Activated CD8-positive, alpha-beta memory T cell treated with anti-CD3 and anti-CD28 coated beads, Interleukin-2, amount 10 ng/mL, durations not matched to agents 7 days and 5 days (primary cell): ENCODE results near the gene PTPN12. TPM values are rescaled to one million over a fixed set of nuclear protein-coding genes. Genes with fewer than 3 reads are reported as not detected.

ENCODE experiments used
- ATAC-seq: fragments of 150-1000 bp; cut with Tn5 transposase; one replicate; pipeline ENCODE4 v1.10.0; 2021; ENCODE audit warnings: moderate library complexity
- CTCF ChIA-PET: fragments of 350-600 bp; sonication (Branson Sonifier 250); formaldehyde crosslinking; loops from one replicate; lab custom pipeline; 2021; ENCODE audit warnings: antibody characterized with exemption; lab: Charles Lee
- DNase-seq: peaks from one replicate; pipeline ENCODE4 v3.0.0-alpha.2; 2020
- H3K27ac Mint-ChIP-seq: one replicate; pipeline ENCODE4 v1.8.0; 2021; ENCODE audit warnings: mild to moderate bottlenecking, mixed read lengths
- H3K27me3 Mint-ChIP-seq: one replicate; pipeline ENCODE4 v1.8.0; 2021; ENCODE audit warnings: mixed read lengths
- H3K36me3 Mint-ChIP-seq: one replicate; pipeline ENCODE4 v1.8.0; 2021; ENCODE audit warnings: mild to moderate bottlenecking, mixed read lengths
- H3K4me1 Mint-ChIP-seq: one replicate; pipeline ENCODE4 v1.8.0; 2021; ENCODE audit warnings: mixed read lengths
- H3K4me3 Mint-ChIP-seq: one replicate; pipeline ENCODE4 v1.8.0; 2021; ENCODE audit warnings: mild to moderate bottlenecking, moderate library complexity, mixed read lengths
- H3K9me3 Mint-ChIP-seq: one replicate; pipeline ENCODE4 v1.8.0; 2022; ENCODE audit warnings: low read depth, mixed read lengths
- total RNA-seq, 2 experiments: library from RNA; stranded (reverse); gene quantifications; one replicate each; pipeline ENCODE4 v1.2.3, GENCODE V29; 2021

Gene PTPN12
- total RNA-seq, 2 experiments from 2014 or later: 20.6 to 20.8 TPM

DNA sequence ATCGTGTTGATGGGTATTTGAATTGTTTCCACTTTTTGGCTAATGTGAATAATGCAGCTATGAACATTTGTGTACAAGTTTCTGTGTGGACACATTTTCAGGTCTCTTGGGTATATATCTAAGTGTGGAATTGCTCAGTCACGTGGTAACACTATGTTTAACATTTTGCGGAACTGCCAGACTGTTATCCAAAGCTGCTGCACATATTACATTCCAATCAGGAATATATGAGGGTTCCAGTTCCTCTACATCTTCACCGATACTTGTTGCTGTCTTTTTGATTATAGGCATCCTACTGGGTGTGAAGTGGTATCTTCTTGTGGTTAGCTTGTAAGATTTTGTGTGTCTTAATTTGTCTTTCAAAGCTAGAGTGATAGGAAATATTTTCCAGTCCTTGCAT lies 6.8 kb downstream of the PTPN12 start:
- Mint-ChIP-seq H3K4me3 (no peak overlapping the region), H3K9me3 (no peaks in the 10 kb centered on the region), H3K36me3 (peaks cover 2% of the 10 kb centered on the region), H3K27me3 (no peaks in the 10 kb centered on the region), H3K4me1 (peaks cover 7% of the 10 kb centered on the region), H3K27ac (no peak overlapping the region)
- CTCF ChIA-PET: no interaction called here
- ATAC-seq (no peak), DNase-seq (no peak)

DNA sequence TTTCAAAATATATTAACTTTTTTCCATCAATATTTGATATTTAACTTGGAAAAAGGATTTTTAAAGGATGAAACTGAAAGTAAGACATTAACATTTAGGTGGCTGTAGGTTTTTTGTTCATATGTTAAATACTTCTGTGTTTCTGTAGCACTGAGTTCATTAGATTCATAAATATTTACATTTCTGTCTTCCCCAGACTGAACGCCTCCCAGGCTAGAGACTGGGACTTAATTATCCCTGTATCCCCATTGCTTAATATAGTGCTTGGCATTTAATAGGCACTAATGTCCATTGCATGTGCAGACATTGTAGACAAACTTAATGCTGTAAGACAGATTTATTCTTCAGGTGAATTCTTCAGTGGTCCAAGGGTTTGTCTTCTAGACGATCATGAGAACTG lies 7.4 kb downstream of the PTPN12 start:
- no peak overlapping the region for H3K27ac Mint-ChIP-seq
- H3K27me3 Mint-ChIP-seq: no peaks in the 10 kb centered on the region
- H3K4me1 Mint-ChIP-seq: peaks cover 7% of the 10 kb centered on the region
- ATAC-seq: no peak
- H3K4me3 Mint-ChIP-seq: no peak overlapping the region
- peaks cover 2% of the 10 kb centered on the region for H3K36me3 Mint-ChIP-seq
- CTCF ChIA-PET: no interaction called here
- DNase-seq: no peak
- no peaks in the 10 kb centered on the region for H3K9me3 Mint-ChIP-seq

DNA sequence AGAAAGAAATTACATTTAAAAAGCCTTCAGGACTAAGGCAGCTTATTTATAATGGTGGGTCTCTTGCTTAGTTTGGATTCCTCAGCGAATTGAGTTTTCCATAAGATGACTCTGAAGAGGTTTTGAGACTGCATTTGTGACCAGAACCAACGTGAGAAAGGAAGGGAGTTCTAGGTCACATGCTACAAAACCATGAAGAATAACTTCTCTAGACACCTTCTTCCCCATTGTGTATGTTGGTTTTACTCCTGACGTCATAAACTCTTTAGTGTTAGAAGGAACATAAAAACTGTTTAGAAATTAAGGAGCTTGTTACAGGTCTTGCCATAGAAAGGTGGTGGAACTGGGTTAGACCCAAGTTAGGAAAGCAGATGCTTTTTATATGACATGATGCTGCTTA lies 11.1 kb downstream of the PTPN12 start:
- peaks cover 4% of the 10 kb centered on the region for H3K36me3 Mint-ChIP-seq
- no peak for DNase-seq
- H3K27me3 Mint-ChIP-seq: no peaks in the 10 kb centered on the region
- H3K4me3 Mint-ChIP-seq: no peak overlapping the region
- no peak for ATAC-seq
- H3K27ac Mint-ChIP-seq: no peak overlapping the region
- peaks cover 4% of the 10 kb centered on the region for H3K9me3 Mint-ChIP-seq
- H3K4me1 Mint-ChIP-seq: peaks cover 7% of the 10 kb centered on the region
- CTCF ChIA-PET: interaction anchor here (0.6 kb wide), 1 partner anchor 347 kb away, joined by 3 read pairs; no protein-coding TSS in a partner anchor

DNA sequence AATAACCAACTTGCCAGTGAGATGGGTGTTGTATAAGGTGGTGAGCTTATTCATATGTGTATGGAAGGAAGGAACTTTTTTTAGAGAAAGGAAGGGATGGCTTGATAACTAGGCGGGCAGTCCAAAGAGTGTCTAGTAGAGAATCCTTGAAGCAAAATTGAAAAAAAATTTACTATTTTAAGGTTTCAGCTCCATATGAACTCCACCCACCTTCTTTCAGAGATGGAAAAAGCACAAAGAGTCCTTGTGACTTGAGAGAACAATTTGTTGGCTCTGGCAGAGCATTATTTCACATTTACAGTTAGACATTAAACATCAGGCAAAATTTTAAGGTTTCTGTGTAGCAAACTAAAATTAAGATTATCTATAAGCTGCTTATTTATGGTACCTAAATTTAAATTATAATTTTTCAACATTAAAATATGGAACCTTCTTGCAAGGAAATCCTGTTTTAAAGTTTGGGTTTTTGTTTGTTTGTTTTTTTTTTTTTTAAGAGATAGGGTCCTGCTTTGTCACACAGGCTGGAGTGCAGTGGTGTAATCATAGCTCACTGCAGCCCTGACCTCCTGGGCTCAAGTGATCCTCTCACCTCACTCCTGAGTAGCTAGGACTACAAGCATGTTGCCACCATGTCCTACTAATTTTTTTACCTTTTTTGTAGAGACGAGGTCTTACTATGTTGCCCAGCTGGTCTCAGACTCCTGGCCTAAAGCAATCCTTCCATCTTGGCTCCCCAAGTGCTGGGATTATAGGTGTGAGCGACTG lies 12.2 kb downstream of the PTPN12 start:
- peaks cover 9% of the 10 kb centered on the region for H3K36me3 Mint-ChIP-seq
- no peaks in the 10 kb centered on the region for H3K27me3 Mint-ChIP-seq
- no peak overlapping the region for H3K4me3 Mint-ChIP-seq
- peaks cover 4% of the 10 kb centered on the region for H3K9me3 Mint-ChIP-seq
- H3K4me1 Mint-ChIP-seq: peaks cover 3% of the 10 kb centered on the region
- no peak for ATAC-seq
- no peak overlapping the region for H3K27ac Mint-ChIP-seq
- DNase-seq: no peak
- CTCF ChIA-PET: no interaction called here

DNA sequence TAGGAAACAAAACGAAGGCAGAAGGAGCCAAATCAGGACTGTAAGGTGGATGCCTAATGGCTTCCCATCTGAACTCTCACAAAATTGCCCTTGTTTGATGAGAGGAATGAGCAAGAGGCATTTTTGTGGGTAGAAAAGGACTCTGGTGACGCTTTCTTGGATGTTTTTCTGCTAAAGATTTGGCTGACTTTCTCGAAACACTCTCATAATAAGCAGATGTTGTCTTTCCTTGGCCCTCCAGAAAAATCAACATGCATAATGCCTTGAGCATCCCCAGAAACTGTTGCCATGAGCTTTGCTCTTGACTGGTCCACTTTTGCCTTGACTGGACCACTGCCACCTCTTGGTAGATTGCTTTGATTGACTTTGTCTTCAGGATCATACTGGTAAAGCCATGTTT lies 13.5 kb downstream of the PTPN12 start:
- DNase-seq: no peak
- H3K4me3 Mint-ChIP-seq: no peak overlapping the region
- H3K9me3 Mint-ChIP-seq: peaks cover 4% of the 10 kb centered on the region
- no peak for ATAC-seq
- no peaks in the 10 kb centered on the region for H3K4me1 Mint-ChIP-seq
- peaks cover 12% of the 10 kb centered on the region for H3K36me3 Mint-ChIP-seq
- no peaks in the 10 kb centered on the region for H3K27me3 Mint-ChIP-seq
- no peak overlapping the region for H3K27ac Mint-ChIP-seq
- CTCF ChIA-PET: no interaction called here

DNA sequence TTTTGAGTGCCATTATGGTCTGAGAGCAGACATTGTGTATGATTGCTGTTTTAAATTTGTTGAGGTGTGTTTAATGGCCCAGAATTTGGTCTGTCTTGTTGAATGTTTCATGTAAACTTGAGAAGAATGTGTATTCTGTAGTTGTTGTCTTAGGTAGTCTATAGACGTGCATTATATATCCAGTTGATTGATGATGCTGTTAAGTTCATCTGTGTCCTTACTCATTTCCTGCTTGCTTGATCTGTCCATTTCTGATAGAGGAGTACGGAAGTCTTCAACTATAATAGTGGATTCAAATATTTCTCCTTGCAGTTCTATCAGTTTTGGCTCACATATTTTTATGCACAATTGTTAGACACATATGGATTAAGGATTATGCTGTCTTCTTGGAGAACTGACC lies 16.0 kb downstream of the PTPN12 start:
- H3K9me3 Mint-ChIP-seq: peaks cover 4% of the 10 kb centered on the region
- H3K36me3 Mint-ChIP-seq: peaks cover 12% of the 10 kb centered on the region
- CTCF ChIA-PET: no interaction called here

DNA sequence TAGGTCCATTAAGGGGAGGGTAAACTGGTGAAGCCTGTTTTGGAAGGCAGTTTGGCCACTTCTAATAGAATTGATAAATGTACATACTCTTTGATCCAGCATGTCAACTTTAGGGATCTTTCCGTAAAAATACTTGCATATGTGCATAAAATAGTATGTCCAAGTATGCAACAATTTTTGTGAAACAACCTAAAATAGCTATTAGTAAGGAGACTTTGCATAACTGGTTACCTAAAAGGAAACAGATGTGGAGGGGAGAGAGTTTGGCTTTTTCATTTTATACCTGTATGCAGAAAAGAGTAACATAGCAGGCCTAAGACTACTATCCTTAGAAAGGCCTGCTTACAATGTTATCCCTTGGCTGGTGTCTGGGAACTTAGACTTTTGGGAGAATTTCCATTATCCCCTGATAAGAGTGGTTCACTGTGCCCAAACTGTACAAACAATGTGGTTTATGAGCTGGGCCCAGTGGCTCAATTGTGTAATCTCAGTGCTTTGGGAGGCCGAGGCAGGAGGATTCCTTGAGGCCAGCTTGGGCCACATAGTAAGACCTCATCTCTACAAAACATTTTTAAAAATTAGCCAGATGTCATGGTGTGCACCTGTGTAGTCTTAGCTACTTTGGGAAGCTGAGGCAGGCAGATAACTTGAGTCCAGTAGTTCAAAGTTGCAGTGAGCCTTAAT lies 21.3 kb downstream of the PTPN12 start:
- ATAC-seq (no peak), DNase-seq (no peak)
- Mint-ChIP-seq H3K27me3 (no peaks in the 10 kb centered on the region), H3K9me3 (no peaks in the 10 kb centered on the region), H3K36me3 (peaks cover 8% of the 10 kb centered on the region), H3K27ac (no peak overlapping the region), H3K4me3 (no peak overlapping the region), H3K4me1 (peaks cover 6% of the 10 kb centered on the region)
- CTCF ChIA-PET: no interaction called here

More for the DNA sequence above, 16.0 kb downstream of the PTPN12 start:
- ATAC-seq (no peak), DNase-seq (no peak)
- Mint-ChIP-seq H3K4me1 (no peaks in the 10 kb centered on the region), H3K27me3 (no peaks in the 10 kb centered on the region), H3K27ac (no peak overlapping the region), H3K4me3 (no peak overlapping the region)

DNA sequence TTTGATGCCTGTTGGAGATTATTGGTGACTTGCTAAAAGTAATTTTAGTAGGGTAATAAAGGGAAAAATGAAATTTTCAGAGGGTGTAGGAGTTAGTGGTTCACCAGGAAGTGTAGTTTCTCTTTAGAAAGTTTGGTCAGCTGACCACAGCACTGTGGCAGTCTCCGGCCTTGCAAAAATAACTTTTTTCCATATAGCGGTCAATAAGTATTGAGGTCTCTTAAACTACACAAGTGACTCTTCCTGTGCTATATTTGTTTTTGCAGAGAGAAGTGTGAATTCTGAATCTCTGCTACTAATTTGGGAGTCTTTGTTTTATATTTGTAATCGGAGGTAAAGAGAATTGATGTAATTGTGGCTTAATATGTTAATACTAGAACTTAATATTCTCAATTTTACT lies 24.3 kb downstream of the PTPN12 start:
- Mint-ChIP-seq H3K4me3 (no peak overlapping the region), H3K4me1 (peaks cover 6% of the 10 kb centered on the region), H3K27me3 (no peaks in the 10 kb centered on the region), H3K36me3 (no peaks in the 10 kb centered on the region), H3K9me3 (no peaks in the 10 kb centered on the region), H3K27ac (no peak overlapping the region)
- no peak for ATAC-seq
- CTCF ChIA-PET: no interaction called here
- no peak for DNase-seq

DNA sequence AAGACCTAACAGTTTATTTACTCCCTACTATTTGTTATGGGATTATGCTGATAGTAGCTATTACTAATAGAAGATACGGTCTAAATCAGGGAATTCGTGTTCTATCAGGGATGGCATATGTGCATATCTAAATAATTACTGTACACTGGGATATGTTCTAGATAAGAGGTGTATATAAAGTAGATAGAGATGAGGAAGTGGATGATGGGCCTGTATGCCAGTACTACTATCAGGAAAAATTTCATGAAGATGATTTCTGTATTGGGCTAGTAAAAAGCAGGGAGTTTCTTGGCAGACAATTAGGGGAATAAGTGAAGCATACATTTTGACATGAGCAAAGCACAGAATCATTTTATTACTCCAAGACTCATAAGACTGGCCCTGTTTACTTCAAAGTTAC lies 26.2 kb downstream of the PTPN12 start:
- H3K27me3 Mint-ChIP-seq: no peaks in the 10 kb centered on the region
- no peak for ATAC-seq
- no peak overlapping the region for H3K27ac Mint-ChIP-seq
- no peaks in the 10 kb centered on the region for H3K36me3 Mint-ChIP-seq
- no peak for DNase-seq
- CTCF ChIA-PET: no interaction called here
- H3K9me3 Mint-ChIP-seq: no peaks in the 10 kb centered on the region
- peaks cover 6% of the 10 kb centered on the region for H3K4me1 Mint-ChIP-seq
- no peak overlapping the region for H3K4me3 Mint-ChIP-seq

DNA sequence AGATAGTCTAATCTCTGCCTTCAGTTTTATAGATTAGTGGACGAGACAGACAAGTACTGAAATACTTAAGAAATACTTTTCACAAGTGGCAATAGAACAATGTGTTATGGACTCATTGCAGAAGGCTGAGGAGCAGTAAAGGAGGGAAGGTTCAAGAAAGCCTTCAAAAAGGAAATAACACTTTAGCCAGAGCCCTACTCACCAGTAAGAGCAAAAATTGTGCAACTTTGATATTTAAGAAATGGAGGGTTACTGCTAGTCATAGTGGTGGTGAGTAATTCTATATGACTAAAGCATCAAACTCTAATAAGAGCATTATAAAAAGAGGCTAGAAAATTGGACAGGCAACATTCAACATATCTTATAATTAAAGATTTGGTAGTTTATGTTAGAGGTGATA lies 28.8 kb downstream of the PTPN12 start:
- Mint-ChIP-seq H3K9me3 (no peaks in the 10 kb centered on the region), H3K36me3 (no peaks in the 10 kb centered on the region), H3K4me3 (no peak overlapping the region), H3K27me3 (no peaks in the 10 kb centered on the region), H3K27ac (no peak overlapping the region), H3K4me1 (peaks cover 6% of the 10 kb centered on the region)
- DNase-seq: no peak
- ATAC-seq: no peak
- CTCF ChIA-PET: no interaction called here

DNA sequence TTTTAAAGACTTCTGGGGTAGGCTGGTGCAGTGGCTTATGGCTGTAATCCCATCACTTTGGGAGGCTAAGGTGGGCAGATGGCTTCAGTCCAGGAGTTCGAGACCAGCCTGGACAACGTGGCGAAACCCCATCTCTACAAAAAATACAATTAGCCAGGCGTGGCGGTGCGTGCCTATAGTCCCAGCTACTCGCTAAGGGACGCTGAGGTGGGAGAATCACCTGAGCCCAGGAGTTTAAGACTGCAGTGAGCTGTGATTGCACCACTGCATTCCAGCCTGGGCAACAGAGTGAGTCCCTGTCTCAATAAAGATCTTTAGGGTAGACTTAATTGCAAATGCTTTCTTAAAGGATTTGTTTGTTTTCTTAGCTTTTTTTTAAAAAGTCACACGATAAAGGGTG lies 29.3 kb downstream of the PTPN12 start:
- DNase-seq: no peak
- CTCF ChIA-PET: no interaction called here
- Mint-ChIP-seq H3K27ac (no peak overlapping the region), H3K27me3 (no peaks in the 10 kb centered on the region), H3K4me3 (no peak overlapping the region), H3K9me3 (no peaks in the 10 kb centered on the region), H3K36me3 (no peaks in the 10 kb centered on the region), H3K4me1 (peaks cover 1% of the 10 kb centered on the region)
- no peak for ATAC-seq

DNA sequence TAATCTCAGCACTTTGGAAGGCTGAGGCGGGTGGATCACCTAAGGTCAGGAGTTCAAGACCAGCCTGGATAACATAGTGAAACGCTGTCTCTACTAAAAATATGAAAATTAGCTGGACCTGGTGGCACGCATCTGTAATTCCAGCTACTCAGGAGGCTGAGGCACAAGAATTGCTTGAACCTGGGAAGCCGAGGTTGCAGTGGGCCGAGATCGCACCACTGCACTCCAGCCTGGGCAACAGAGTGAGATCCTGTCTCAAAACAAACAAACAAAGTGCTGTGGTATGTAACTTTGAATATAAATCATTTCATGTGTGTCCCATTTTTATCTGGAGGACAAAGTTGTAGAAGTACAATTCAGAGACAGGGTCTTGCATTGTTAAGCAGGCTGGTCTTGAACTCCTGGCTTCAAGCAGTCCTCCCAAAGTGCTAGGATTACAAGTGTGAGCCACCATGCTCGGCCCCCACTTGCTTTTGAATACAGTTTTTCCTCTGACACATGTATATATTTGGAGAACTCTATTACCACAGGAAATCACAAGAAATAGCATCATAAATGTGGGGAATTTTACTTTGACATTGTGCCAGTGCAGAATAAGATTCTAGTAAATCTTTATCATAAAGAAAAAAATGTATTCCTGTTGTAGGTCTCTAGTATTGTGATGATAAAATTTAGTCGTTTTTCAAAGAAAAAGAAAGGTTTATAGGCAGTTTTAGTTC lies 32.6 kb downstream of the PTPN12 start:
- CTCF ChIA-PET: no interaction called here
- Mint-ChIP-seq H3K9me3 (no peaks in the 10 kb centered on the region), H3K36me3 (no peaks in the 10 kb centered on the region), H3K27me3 (no peaks in the 10 kb centered on the region), H3K4me3 (no peak overlapping the region), H3K27ac (no peak overlapping the region), H3K4me1 (no peaks in the 10 kb centered on the region)
- ATAC-seq (no peak), DNase-seq (no peak)

DNA sequence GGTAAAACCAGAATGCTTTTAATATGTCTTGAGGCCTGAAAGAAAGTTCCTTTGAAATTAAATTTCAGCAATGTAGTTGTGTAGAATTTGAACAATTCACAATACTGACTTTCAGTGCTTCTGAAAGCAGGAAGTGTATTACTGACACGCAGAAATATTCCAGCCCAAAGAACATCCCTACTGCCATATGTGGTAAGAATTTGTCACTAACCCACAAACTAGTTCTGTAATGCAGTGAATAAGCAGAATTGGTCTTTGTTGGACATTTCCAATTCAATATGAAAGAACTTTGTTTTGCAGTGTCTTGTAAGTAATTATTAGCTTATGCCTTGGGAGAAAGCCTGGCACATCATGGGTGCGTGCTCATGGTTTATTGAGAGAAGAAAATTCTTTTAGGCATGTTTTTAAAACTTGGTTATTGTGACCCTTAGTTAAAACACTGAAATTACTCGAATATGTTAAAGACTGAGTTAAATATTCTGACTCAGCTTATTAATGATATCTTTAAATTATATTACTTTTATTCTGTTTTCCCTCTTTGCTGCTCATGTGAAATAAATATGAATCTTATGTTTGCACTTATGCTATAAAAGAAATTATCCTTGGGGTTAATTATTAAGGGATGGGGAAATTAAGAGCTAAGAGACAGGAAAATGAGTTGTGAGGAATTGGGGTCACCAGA lies 33.4 kb downstream of the PTPN12 start:
- CTCF ChIA-PET: no interaction called here
- H3K27ac Mint-ChIP-seq: no peak overlapping the region
- H3K9me3 Mint-ChIP-seq: no peaks in the 10 kb centered on the region
- no peaks in the 10 kb centered on the region for H3K27me3 Mint-ChIP-seq
- no peak overlapping the region for H3K4me3 Mint-ChIP-seq
- DNase-seq: no peak
- no peak for ATAC-seq
- no peaks in the 10 kb centered on the region for H3K4me1 Mint-ChIP-seq
- no peaks in the 10 kb centered on the region for H3K36me3 Mint-ChIP-seq
